ENCODE data around the gene ULK4. TPM values are rescaled to one million over a fixed set of nuclear protein-coding genes. Genes with fewer than 3 reads are reported as not detected.

The ULK4 gene
- 15.1 and 23.6 TPM in 2 replicates for total RNA-seq

DNA sequence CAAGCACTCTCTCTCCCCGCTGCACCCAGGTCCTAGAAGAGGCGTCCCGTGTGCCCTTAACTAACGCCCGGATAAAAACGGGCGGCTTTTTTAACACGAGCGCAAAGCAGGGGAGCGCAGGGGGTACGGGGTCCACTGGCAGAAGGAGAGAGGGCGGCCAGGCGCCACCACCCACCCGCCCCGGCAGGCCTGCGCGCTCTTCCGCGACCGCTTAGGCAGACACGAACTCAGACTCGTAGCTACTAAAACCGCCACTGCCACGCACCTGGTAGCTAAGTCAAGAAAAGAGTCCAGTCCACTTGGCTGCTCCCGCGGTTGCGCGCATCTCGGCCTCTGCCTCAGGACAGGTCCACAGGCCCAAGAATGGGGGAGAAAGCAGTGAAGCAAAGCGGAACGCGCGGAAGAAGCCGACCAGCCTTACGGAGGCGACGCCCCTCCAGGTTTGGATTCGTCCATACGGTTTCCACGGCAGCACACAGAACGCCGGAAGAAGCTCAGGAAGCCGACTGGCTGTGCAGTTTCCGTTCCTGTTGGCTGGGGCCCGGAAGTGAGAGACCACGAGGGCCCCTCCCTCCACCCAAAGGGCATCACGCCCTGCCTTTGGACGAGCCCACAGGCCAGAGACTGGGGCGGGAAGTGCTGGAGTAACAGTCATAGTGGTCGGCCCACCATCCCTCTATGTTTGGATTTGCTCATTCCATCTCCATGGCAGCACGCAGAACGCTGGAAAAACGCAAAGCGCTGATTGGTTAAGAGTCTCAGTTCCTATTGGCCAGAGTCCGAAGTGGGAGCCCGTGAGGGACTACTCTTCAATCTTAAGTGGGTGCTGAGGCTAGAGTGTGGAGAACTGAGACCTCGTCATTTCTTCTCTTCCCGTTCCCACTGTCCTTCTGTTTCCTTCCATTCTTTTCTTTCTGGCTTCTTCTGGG, at the start of gene ULK4:
Gene ULK4 (minus strand): TSS at position 353 of the 929 bp plus-strand sequence. CDS start 7,344 bp downstream, outside the sequence.

DNA sequence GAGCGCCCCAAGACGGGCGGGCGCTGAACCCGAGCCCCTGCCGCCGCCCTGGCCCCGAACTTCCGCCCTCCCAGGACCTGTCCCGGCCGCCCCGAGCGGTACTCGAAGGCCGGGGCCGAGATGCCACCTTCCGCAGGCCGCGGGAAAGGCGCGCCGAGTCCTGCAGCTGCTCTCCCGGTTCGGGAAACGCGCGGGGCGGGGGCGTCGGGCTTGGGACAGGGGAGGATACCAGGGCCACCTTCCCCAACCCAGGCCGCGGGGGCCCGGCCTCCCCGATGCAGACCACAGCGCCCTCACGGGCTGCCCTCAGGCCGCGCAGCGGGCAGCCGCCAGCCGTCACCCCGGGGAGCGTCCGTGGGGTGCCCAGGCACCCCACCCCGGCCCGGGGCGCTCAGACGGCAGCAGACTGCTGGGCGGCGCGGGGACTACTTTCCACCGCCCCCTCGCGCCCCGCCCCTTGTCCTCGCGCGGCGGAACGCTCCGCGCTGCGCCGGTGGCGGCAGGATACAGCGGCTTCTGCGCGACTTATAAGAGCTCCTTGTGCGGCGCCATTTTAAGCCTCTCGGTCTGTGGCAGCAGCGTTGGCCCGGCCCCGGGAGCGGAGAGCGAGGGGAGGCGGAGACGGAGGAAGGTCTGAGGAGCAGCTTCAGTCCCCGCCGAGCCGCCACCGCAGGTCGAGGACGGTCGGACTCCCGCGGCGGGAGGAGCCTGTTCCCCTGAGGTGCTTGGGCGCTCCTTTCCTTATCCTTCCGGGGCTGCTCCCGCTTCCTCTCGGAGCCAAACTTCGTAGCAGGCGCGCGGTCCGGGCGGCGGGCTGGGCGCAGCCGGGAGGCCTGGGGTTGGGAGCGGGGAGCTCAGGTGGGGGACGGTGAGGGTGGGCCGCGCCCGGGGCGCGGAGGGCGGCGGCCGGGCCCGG, 762.7 kb downstream of the ULK4 start, which contains the start of gene CTNNB1:
Gene CTNNB1 (plus strand): TSS at position 556 of the 916 bp plus-strand sequence. CDS start 24,564 bp downstream, outside the sequence.

Other genes starting within 250 kb of the ULK4 start
- gene TRAK1, start 129.3 kb upstream of the ULK4 start, total RNA-seq: 32.6 and 41.5 TPM in 2 replicates